GM23338 (cell line): Measurements from ENCODE around the gene QKI. TPM values are rescaled to one million over a fixed set of nuclear protein-coding genes. Genes with fewer than 3 reads are reported as not detected.
A peak's percentile ranks its signal among the peaks of the same experiment; 100 is the strongest.

Experiments used
- ATAC-seq: fragments of 200-7000 bp; cut with Tn5 transposase; 3 replicates; pipeline ENCODE4 v1.9.1; 2020
- DNase-seq: peaks from one replicate; pipeline ENCODE4 v3.0.0-alpha.2; 2015; ENCODE audit warnings: low spot score
- H2AFZ ChIP-seq: fragments of 200-600 bp; sonication (generic); 2 replicates; pipeline ENCODE4 v1.8.0; 2016; ENCODE audit warnings: antibody characterized with exemption, mild to moderate bottlenecking, moderate library complexity
- H3F3A ChIP-seq: fragments of 200-600 bp; sonication (generic); replicated peaks from 2 replicates; pipeline ENCODE4 v1.8.0; 2017; ENCODE audit warnings: antibody characterized with exemption, mixed run types, low read depth
- H3K27ac ChIP-seq: fragments of 200-600 bp; sonication (generic); 2 replicates; pipeline ENCODE4 v1.6.1; 2016; ENCODE audit warnings: low read depth
- H3K27me3 ChIP-seq: fragments of 200-600 bp; sonication (generic); 2 replicates; pipeline ENCODE4 v1.8.0; 2016; ENCODE audit warnings: mild to moderate bottlenecking, mixed run types, moderate library complexity; ENCODE audit not compliant: insufficient read depth
- H3K36me3 ChIP-seq: fragments of 200-600 bp; sonication (generic); 2 replicates; pipeline ENCODE4 v1.8.0; 2016; ENCODE audit warnings: mild to moderate bottlenecking; ENCODE audit not compliant: insufficient read depth
- H3K4me1 ChIP-seq: fragments of 200-600 bp; sonication (generic); 2 replicates; pipeline ENCODE4 v1.8.0; 2016; ENCODE audit warnings: mild to moderate bottlenecking, moderate library complexity; ENCODE audit not compliant: insufficient read depth
- H3K4me2 ChIP-seq: fragments of 200-600 bp; sonication (generic); 2 replicates; pipeline ENCODE4 v1.7.1; 2017; ENCODE audit warnings: mixed run types
- H3K4me3 ChIP-seq: fragments of 200-600 bp; sonication (generic); 2 replicates; pipeline ENCODE4 v1.6.1; 2016; ENCODE audit warnings: mixed run types
- H3K79me2 ChIP-seq: fragments of 200-600 bp; sonication (generic); replicated peaks from 2 replicates; pipeline ENCODE4 v1.8.0; 2017; ENCODE audit warnings: mild to moderate bottlenecking; ENCODE audit not compliant: insufficient read depth
- H3K9me2 ChIP-seq: fragments of 200-600 bp; sonication (generic); 2 replicates; pipeline ENCODE4 v1.8.0; 2017; ENCODE audit not compliant: insufficient read depth
- H4K20me1 ChIP-seq: fragments of 200-600 bp; sonication (generic); replicated peaks from 2 replicates; pipeline ENCODE4 v1.8.0; 2017; ENCODE audit warnings: mild to moderate bottlenecking; ENCODE audit not compliant: insufficient read depth
- H3K27ac Mint-ChIP-seq: 2 replicates; pipeline ENCODE4 v1.8.0; 2020; ENCODE audit warnings: inconsistent platforms, mild to moderate bottlenecking, moderate library complexity, mixed read lengths
- H3K27me3 Mint-ChIP-seq: 3 replicates; pipeline ENCODE4 v1.8.0; 2022; ENCODE audit warnings: low read depth, mild to moderate bottlenecking, moderate library complexity, mixed read lengths, inconsistent platforms; ENCODE audit not compliant: insufficient read depth, poor library complexity
- H3K36me3 Mint-ChIP-seq: 3 replicates; pipeline ENCODE4 v1.8.0; 2021; ENCODE audit warnings: low read depth, mild to moderate bottlenecking, inconsistent platforms, moderate library complexity, mixed read lengths
- H3K4me1 Mint-ChIP-seq: 3 replicates; pipeline ENCODE4 v1.8.0; 2020; ENCODE audit warnings: mild to moderate bottlenecking, inconsistent platforms, mixed read lengths
- H3K4me3 Mint-ChIP-seq: 3 replicates; pipeline ENCODE4 v1.8.0; 2021; ENCODE audit warnings: moderate library complexity, mild to moderate bottlenecking, inconsistent platforms, mixed read lengths
- H3K9me3 Mint-ChIP-seq: 3 replicates; pipeline ENCODE4 v1.8.0; 2020; ENCODE audit warnings: moderate library complexity, mild to moderate bottlenecking, inconsistent platforms, mixed read lengths
- CREB1 ChIP-seq: fragments of 250-450 bp; sonication (Bioruptor Pico); IDR thresholded peaks from 2 replicates; pipeline ENCODE4 v1.5.0; 2020; ENCODE audit warnings: low read depth, mild to moderate bottlenecking, moderate library complexity
- CTCF ChIP-seq, 2 experiments: fragments of 200-600 bp in 1 of 2; sonication (generic) in 1 of 2; conservative IDR thresholded peaks; 2 replicates each; pipeline versions ENCODE4 v1.5.1 to v1.6.1; 2016 to 2017; ENCODE audit warnings: antibody characterized with exemption in 2 of 2, low read depth in 2 of 2, mild to moderate bottlenecking in 2 of 2, moderate library complexity in 1 of 2
- JUNB ChIP-seq: IDR thresholded peaks from one replicate; pipeline ENCODE4 v1.6.1; 2016; ENCODE audit warnings: antibody characterized with exemption; ENCODE audit not compliant: unreplicated experiment
- POLR2AphosphoS5 ChIP-seq: IDR thresholded peaks from 2 replicates; pipeline ENCODE4 v1.6.1; 2016; ENCODE audit warnings: antibody characterized with exemption, low read depth
- ZNF331 ChIP-seq: fragments of 250-450 bp; sonication (Bioruptor Pico); IDR thresholded peaks from 2 replicates; pipeline ENCODE4 v1.5.0; 2020; ENCODE audit warnings: low read depth, mild to moderate bottlenecking, moderate library complexity
- ZNF462 ChIP-seq: fragments of 250-450 bp; sonication (Bioruptor Pico); IDR thresholded peaks from 2 replicates; pipeline ENCODE4 v1.5.0; 2020; ENCODE audit warnings: mild to moderate bottlenecking, moderate library complexity
- polyA plus RNA-seq: library from polyadenylated mRNA; unstranded; fragments of >200 nt; fragmentation: Nextera tagmentation; extraction: Ambion mirVana; gene quantifications from 2 replicates; pipeline ENCODE4 v1.2.1, GENCODE V29; 2016
- total RNA-seq: library from RNA; depleted of rRNA; stranded (reverse); fragments of >200 nt; shearing (Covaris generic); gene quantifications from 2 replicates; pipeline ENCODE4 v1.2.3, GENCODE V29; 2014

Gene QKI
- total and polyA plus RNA-seq, 2 experiments from 2014 or later: 60.8 to 159 TPM

GRCh38 chr6:163413345-163414116 lies 987 bp upstream of the QKI start:
- Histone ChIP-seq H3F3A (no peaks in the 10 kb centered on the region), H3K27me3 (no peaks in the 10 kb centered on the region), H3K27ac (no peak overlapping the region), H2AFZ (no peak overlapping the region), H3K4me1 (peaks cover 22% of the 10 kb centered on the region), H3K4me2 (peak overlapping the region; percentile 76), H3K36me3 (no peaks in the 10 kb centered on the region), H3K79me2 (peaks cover 38% of the 10 kb centered on the region), H4K20me1 (no peaks in the 10 kb centered on the region), H3K9me2 (no peaks in the 10 kb centered on the region), H3K4me3 (peak overlapping the region; percentile 70)
- peak; percentile 55 for TF ChIP-seq POLR2AphosphoS5
- peak; percentile 71 for TF ChIP-seq CREB1 (CRISPR knock-in tag)
- no peak for TF ChIP-seq CTCF (conservative IDR thresholded peaks at IDR 0.05; ENCODE audit: low read depth in 2 of 2)
- TF ChIP-seq ZNF331: no peak
- TF ChIP-seq ZNF462 (CRISPR knock-in tag): no peak
- no peak for TF ChIP-seq JUNB
- H3K27me3 Mint-ChIP-seq: peaks cover 13% of the 10 kb centered on the region
- peaks cover 5% of the 10 kb centered on the region for H3K36me3 Mint-ChIP-seq
- peak; percentile 70 for DNase-seq
- peaks cover 5% of the 10 kb centered on the region; the same call in 2 of the 3 replicates for H3K9me3 Mint-ChIP-seq
- peaks cover 23% of the 10 kb centered on the region for H3K4me1 Mint-ChIP-seq
- no peak overlapping the region for H3K27ac Mint-ChIP-seq
- peak; percentile 55 for ATAC-seq
- H3K4me3 Mint-ChIP-seq: peak overlapping the region; percentile 81
